Esophagus (tissue), 2 donors: Measurements from ENCODE around the gene DAPK1. TPM values are rescaled to one million over a fixed set of nuclear protein-coding genes. Genes with fewer than 3 reads are reported as not detected.
A peak's percentile ranks its signal among the peaks of the same experiment; 100 is the strongest.

Source experiments
- H3K27ac ChIP-seq, 2 donors: one replicate each; pipeline ENCODE4 v1.5.1; 2013; ENCODE audit warnings: low read depth in 2 of 2, mild to moderate bottlenecking in 2 of 2, inconsistent platforms in 1 of 2, low read length in 1 of 2, moderate library complexity in 1 of 2
- H3K27me3 ChIP-seq, 2 donors: one replicate each; pipeline ENCODE4 v1.6.1; 2013; ENCODE audit warnings: low read length in 2 of 2, control low read depth in 1 of 2, mild to moderate bottlenecking in 1 of 2; ENCODE audit not compliant: insufficient read depth in 2 of 2, control insufficient read depth in 1 of 2
- H3K36me3 ChIP-seq, 2 donors: one replicate each; pipeline ENCODE4 v1.6.1; 2013; ENCODE audit warnings: low read length in 1 of 2; ENCODE audit not compliant: control insufficient read depth in 2 of 2, insufficient read depth in 2 of 2
- H3K4me1 ChIP-seq, 2 donors: one replicate each; pipeline ENCODE4 v1.6.1; 2013; ENCODE audit warnings: low read length in 1 of 2; ENCODE audit not compliant: control insufficient read depth in 2 of 2, insufficient read depth in 2 of 2
- H3K4me3 ChIP-seq, 2 donors: one replicate each; pipeline ENCODE4 v1.5.1; 2013; ENCODE audit warnings: low read length in 2 of 2, mild to moderate bottlenecking in 2 of 2, low read depth in 1 of 2, moderate library complexity in 1 of 2
- H3K9me3 ChIP-seq, 2 donors: one replicate each; pipeline ENCODE4 v1.6.1; 2013; ENCODE audit warnings: mild to moderate bottlenecking in 2 of 2, low read depth in 1 of 2, low read length in 1 of 2, moderate library complexity in 1 of 2; ENCODE audit not compliant: control insufficient read depth in 2 of 2, insufficient read depth in 1 of 2
- WGBS, 2 donors: extraction: QIAGEN DNeasy Blood & Tissue Kit; methylation state at CpG; one replicate each; pipeline ENCODE4 v1.1.7; 2013; 5-methylcytosine and 5-hydroxymethylcytosine counted together
- polyA plus RNA-seq, 2 donors: library from polyadenylated mRNA; stranded (reverse); fragments of 200-250 nt; gene quantifications; one replicate each; pipeline ENCODE4 v1.2.3, GENCODE V29; 2013
- donor health status: healthy with polysubstance abuse.
- donor health status: Bipolar disorder and iron deficiency.

The DAPK1 gene
- polyA plus RNA-seq, 2 donors: 1.7 to 2.9 TPM

- H3K36me3 ChIP-seq: no peaks in the 10 kb centered on the region
- H3K27me3 ChIP-seq: no peaks in the 10 kb centered on the region
- H3K4me1 ChIP-seq: peaks cover 0 to 3% of the 10 kb centered on the region in 2 donors
- no peak overlapping the region for H3K4me3 ChIP-seq
- 75 to 80% methylated on average over 6 of the region's 6 CpGs for WGBS, 2 donors
- H3K9me3 ChIP-seq: no peaks in the 10 kb centered on the region
- peak overlapping the region in 1 of 2 donors; percentile 7 for H3K27ac ChIP-seq
Measured at GRCh38 chr9:87556821-87557220, 59.2 kb downstream of the DAPK1 start.

- WGBS, 2 donors: 23 to 67% methylated on average over 1 of the region's 1 CpG
- Histone ChIP-seq H3K27me3 (no peaks in the 10 kb centered on the region), H3K27ac (no peak overlapping the region), H3K4me1 (peaks cover 0 to 3% of the 10 kb centered on the region in 2 donors), H3K4me3 (no peak overlapping the region), H3K36me3 (no peaks in the 10 kb centered on the region), H3K9me3 (no peaks in the 10 kb centered on the region)
Measured at GRCh38 chr9:87557996-87558395, 60.3 kb downstream of the DAPK1 start.

GRCh38 chr9:87558606-87559190 is 61.0 kb downstream of the DAPK1 start:
- Histone ChIP-seq H3K4me1 (peaks cover 0 to 3% of the 10 kb centered on the region in 2 donors), H3K4me3 (no peak overlapping the region), H3K27ac (no peak overlapping the region), H3K36me3 (no peaks in the 10 kb centered on the region), H3K27me3 (no peaks in the 10 kb centered on the region), H3K9me3 (no peaks in the 10 kb centered on the region)
- 74 to 83% methylated on average over 5 of the region's 5 CpGs for WGBS, 2 donors

DNA sequence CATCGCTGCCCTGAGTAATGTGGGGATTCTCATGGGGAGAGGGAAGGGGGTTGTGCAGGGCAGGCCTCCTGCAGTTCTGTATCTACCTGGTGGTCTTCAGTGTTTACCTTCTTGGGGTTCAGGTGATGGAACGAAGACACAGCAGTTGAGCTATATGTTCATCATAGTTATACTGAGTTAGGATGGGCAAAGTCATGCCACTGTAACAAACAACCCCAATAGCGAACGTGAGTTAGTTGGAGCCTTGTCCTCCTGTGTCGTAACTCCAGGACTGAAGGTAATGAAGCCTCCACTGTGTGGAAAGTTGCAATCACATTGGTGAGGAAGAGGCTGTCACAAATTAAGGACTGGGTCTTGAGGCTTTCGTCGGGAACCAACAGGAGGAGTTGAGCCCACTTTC is 64.4 kb downstream of the DAPK1 start:
- no peaks in the 10 kb centered on the region for H3K4me1 ChIP-seq
- no peak overlapping the region for H3K4me3 ChIP-seq
- H3K9me3 ChIP-seq: no peaks in the 10 kb centered on the region
- peaks cover 0 to 3% of the 10 kb centered on the region in 2 donors for H3K27me3 ChIP-seq
- H3K27ac ChIP-seq: no peak overlapping the region
- WGBS, 2 donors: 66 to 78% methylated on average over 7 of the region's 7 CpGs
- H3K36me3 ChIP-seq: no peaks in the 10 kb centered on the region

DNA sequence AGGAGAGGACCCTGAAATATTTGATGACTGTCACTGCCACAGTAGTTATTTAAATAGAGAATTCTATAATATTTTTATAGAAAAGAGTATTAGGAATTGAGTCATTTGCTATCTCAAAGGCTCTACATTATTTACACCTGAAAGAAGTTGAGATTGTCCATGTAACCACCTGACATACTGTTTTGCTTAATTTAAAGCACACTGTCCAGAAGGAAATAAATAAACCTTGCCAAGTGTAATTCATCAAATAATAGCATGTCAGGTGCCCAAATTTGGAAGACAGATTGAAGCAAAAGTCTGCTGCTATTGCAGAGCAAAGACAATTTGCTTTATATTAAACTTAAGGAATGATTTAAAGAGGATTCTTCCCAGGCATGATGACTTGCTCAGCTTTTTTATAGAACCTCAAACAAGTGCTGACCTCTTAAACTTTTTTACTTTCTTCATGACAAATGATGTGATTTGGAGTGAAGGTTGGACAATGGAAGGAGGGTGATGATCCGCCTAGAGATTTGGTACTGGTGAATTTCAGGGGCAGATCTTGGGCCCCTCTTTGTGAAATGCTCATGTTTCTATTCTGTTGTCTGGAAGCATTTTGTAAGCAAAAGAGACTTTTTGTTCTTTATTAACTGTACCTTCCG is 65.0 kb downstream of the DAPK1 start:
- WGBS, 2 donors: 80 to 95% methylated on average over 2 of the region's 2 CpGs
- Histone ChIP-seq H3K4me3 (no peak overlapping the region), H3K27ac (no peak overlapping the region), H3K9me3 (no peaks in the 10 kb centered on the region), H3K36me3 (no peaks in the 10 kb centered on the region), H3K27me3 (peaks cover 0 to 3% of the 10 kb centered on the region in 2 donors), H3K4me1 (no peaks in the 10 kb centered on the region)

DNA sequence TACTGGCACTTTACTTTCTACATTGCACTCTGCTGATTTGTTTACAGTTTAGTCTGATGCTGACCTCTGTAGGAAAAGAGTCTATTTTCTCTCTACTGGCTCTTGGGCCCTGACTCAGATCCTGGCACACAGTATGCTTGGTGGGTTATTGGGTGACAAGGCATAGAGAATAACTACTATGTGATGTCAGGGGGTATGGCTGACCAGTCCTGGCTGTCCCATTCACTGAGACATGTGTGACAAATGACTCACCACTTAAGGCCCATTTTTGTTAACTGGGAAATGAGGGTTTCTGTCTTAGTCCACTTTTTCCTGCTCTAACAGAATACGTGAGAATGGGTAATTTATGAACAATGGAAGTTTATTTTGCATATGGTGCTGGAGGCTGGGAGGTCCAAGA is 66.4 kb downstream of the DAPK1 start:
- no peaks in the 10 kb centered on the region for H3K9me3 ChIP-seq
- H3K4me3 ChIP-seq: no peak overlapping the region
- peaks cover 0 to 3% of the 10 kb centered on the region in 2 donors for H3K27me3 ChIP-seq
- WGBS, 2 donors: 79 to 81% methylated on average over 1 of the region's 1 CpG
- no peak overlapping the region for H3K27ac ChIP-seq
- H3K36me3 ChIP-seq: no peaks in the 10 kb centered on the region
- peaks cover 2% of the 10 kb centered on the region in 2 donors for H3K4me1 ChIP-seq

GRCh38 chr9:87564791-87565241 is 67.1 kb downstream of the DAPK1 start:
- H3K4me3 ChIP-seq: no peak overlapping the region
- peaks cover 0 to 3% of the 10 kb centered on the region in 2 donors for H3K27me3 ChIP-seq
- 51 to 61% methylated on average over 4 of the region's 4 CpGs for WGBS, 2 donors
- no peaks in the 10 kb centered on the region for H3K36me3 ChIP-seq
- H3K9me3 ChIP-seq: no peaks in the 10 kb centered on the region
- no peak overlapping the region for H3K27ac ChIP-seq
- peaks cover 2% of the 10 kb centered on the region in 2 donors for H3K4me1 ChIP-seq

GRCh38 chr9:87567001-87567400 is 69.3 kb downstream of the DAPK1 start:
- Histone ChIP-seq H3K9me3 (no peaks in the 10 kb centered on the region), H3K36me3 (no peaks in the 10 kb centered on the region), H3K4me3 (no peak overlapping the region), H3K27me3 (peaks cover 0 to 3% of the 10 kb centered on the region in 2 donors), H3K4me1 (peaks cover 2% of the 10 kb centered on the region in 2 donors), H3K27ac (no peak overlapping the region)
- WGBS, 2 donors: 39 to 42% methylated on average over 4 of the region's 4 CpGs

- Histone ChIP-seq H3K36me3 (no peaks in the 10 kb centered on the region), H3K27me3 (peaks cover 0 to 3% of the 10 kb centered on the region in 2 donors), H3K9me3 (no peaks in the 10 kb centered on the region), H3K27ac (peak overlapping the region in 1 of 2 donors; percentile 27), H3K4me1 (peaks cover 2% of the 10 kb centered on the region in 2 donors), H3K4me3 (no peak overlapping the region)
- WGBS, 2 donors: 81% methylated on average over 7 of the region's 7 CpGs
Measured at GRCh38 chr9:87567571-87567970, 69.9 kb downstream of the DAPK1 start.

GRCh38 chr9:87567983-87568382 is 70.3 kb downstream of the DAPK1 start:
- Histone ChIP-seq H3K4me1 (peaks cover 2 to 5% of the 10 kb centered on the region in 2 donors), H3K27me3 (peaks cover 0 to 3% of the 10 kb centered on the region in 2 donors), H3K27ac (no peak overlapping the region), H3K36me3 (no peaks in the 10 kb centered on the region), H3K9me3 (no peaks in the 10 kb centered on the region), H3K4me3 (no peak overlapping the region)
- WGBS, 2 donors: 79 to 80% methylated on average over 9 of the region's 9 CpGs
